Fibroblast of lung (primary cell): ENCODE data around the gene PCIF1.

Experiments used
- CTCF ChIP-seq, 2 donors: IDR thresholded peaks in 1 of 2; conservative IDR thresholded peaks in 1 of 2; 1 replicate in 1 of 2; 2 replicates in 1 of 2; pipeline ENCODE4 v1.5.1; 2011 to 2012; ENCODE audit warnings: low read length in 2 of 2, control low read depth in 1 of 2, inconsistent platforms in 1 of 2, low read depth in 1 of 2, mild to moderate bottlenecking in 1 of 2
- EZH2 ChIP-seq: IDR thresholded peaks from 2 replicates; pipeline ENCODE4 v1.5.1; 2012; ENCODE audit warnings: low read length, control low read depth, mild to moderate bottlenecking; ENCODE audit errors: missing control alignments

GRCh38 chr20:45920462-45921336 is 13.8 kb upstream of the PCIF1 start:
- TF ChIP-seq EZH2 (no peak), CTCF (conservative IDR thresholded peaks at IDR 0.05 in 1 of 2, IDR thresholded peaks at IDR 0.05 in 1 of 2; ENCODE audit: low read depth in 1 of 2, low read length in 2 of 2) (no peak)
